ENCODE measurements around the gene TANGO6.
"Not testable (repeated sequence)": the region's sequence is repeated elsewhere in the genome, so short reads cannot be mapped to it uniquely, and the experiment has no call there.

The TANGO6 gene

GRCh38 chr16:68843482-68844210 lies at the start of gene TANGO6:
Gene TANGO6, plus strand, starts transcription at chr16:68843531. Its CDS starts 87 bp downstream, at chr16:68843618.
- peak; percentile 95 for DNase-seq

- no peak for DNase-seq
These were observed 44.9 kb upstream of the TANGO6 start for GRCh38 chr16:68798398-68798797.

GRCh38 chr16:68800257-68800875 lies 43.0 kb upstream of the TANGO6 start:
- DNase-seq: peak; percentile 28

- no peak for DNase-seq
These were observed 41.1 kb upstream of the TANGO6 start for GRCh38 chr16:68802190-68802589.

DNA sequence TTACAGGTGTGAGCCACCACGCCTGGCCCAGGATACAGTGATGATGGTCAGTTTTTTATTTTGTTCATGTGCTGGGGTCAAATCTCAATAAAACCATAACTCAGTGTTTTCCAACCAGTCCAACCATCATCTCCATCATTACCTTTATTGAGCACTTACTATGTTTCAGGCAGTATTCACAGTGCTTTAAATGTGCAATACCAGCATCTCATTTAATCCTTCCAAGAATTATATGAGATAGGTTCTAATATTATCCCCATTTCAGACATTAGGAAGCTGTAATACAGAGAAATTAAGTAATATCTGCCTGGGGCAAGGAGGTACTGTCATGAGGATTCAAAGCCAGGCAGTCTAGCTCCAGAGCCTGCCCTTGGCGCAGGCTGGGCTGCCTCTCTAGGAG lies 36.9 kb upstream of the TANGO6 start:
- no peak for DNase-seq

DNA sequence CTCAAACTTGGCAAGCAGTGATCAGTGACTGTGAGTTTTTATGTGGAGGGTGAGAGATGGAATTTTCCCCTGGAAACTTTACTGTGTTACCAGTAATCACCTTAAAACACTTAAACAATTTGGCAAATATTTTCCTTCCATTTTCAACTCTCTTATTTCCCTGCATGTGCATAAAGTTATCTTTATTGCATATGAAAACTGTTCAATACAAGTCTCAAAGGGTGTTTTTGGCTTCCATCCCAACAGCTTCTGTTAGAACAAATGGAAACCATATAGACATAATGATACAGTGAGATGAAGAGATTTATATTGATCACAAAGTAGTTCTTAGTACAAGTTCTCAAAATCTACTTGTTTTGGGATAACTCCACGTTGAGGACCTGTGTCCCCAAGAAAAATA lies 36.4 kb upstream of the TANGO6 start:
- DNase-seq: no peak

GRCh38 chr16:68814516-68814915 lies 28.8 kb upstream of the TANGO6 start:
- DNase-seq: no peak

DNA sequence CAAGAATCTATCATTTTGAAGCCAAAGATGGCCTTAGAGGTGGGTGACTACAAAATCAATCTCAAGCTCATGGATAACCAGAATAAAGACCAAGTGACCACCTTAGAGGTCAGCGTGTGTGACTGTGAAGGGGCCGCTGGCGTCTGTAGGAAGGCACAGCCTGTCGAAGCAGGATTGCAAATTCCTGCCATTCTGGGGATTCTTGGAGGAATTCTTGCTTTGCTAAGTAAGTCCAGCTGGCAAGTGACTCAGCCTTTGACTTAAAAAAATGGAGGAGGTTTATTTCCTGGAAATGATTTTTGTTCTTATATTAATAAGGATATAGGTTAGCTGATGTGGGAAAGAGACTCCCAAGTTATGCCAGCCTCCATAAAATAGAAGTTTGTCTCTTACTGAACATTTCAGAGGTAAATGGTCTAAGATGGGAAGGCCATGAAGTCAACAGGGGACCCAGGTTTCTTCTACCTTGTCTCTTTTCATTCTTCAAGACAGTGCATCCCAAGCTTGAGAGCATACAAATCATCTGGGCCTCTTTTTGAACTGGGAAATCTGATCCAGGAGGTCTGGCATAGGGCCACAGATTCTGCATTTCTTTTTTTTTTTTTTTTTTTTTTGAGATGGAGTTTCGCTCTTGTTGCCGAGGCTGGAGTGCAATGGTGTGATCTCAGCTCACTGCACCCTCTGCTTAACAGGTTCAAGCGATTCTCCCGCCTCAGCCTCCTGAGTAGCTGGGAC lies 19.8 kb upstream of the TANGO6 start:
- no peak for DNase-seq

GRCh38 chr16:68825427-68825826 lies 17.9 kb upstream of the TANGO6 start:
- DNase-seq: no peak

DNA sequence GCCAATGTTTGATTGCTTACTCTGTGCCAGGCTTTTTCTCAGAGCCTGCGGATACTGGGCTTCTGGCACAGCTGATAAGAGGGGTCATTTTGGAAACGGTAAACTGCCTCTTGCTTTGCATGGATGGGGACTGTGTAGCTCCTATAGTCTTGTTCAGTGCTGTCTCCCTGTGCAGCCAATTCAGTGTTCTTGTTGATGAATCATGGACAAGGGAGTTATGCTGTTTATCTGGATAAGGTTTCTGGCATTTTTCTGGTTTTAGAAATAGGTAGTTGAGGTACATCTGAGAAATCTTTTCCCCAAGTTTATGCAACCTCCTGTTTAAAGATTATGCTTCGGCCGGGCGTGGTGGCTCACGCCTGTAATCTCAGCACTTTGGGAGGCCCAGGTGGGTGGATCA lies 16.7 kb upstream of the TANGO6 start:
- no peak for DNase-seq

DNA sequence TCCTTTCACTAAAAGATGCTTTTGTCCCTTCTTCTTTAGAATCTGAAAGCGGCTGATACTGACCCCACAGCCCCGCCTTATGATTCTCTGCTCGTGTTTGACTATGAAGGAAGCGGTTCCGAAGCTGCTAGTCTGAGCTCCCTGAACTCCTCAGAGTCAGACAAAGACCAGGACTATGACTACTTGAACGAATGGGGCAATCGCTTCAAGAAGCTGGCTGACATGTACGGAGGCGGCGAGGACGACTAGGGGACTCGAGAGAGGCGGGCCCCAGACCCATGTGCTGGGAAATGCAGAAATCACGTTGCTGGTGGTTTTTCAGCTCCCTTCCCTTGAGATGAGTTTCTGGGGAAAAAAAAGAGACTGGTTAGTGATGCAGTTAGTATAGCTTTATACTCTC lies 10.1 kb upstream of the TANGO6 start:
- no peak for DNase-seq

GRCh38 chr16:68834550-68834949 lies 8.8 kb upstream of the TANGO6 start:
- no peak for DNase-seq

DNA sequence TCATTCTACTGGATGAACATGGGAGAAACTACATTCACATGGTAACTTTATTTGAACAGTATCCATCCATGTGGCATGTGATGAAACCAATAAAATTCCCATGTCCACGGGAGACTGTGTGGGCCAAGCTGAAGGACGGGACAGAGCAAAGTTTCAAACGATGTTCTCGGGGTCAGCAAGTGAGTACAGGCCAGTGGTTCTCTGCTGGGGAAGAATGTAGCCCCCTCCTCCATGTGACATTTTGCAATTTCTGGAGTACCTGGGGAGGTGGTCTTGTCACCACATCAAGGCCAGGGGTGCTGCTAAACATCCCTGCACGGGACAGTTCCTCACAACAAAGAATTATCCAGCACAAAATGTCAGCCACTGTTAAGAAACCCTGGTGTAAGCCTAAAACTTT lies 7.4 kb upstream of the TANGO6 start:
- no peak for DNase-seq

- DNase-seq: no peak
These were observed 3.5 kb upstream of the TANGO6 start for GRCh38 chr16:68839831-68840230.

GRCh38 chr16:68842964-68843481 lies 308 bp upstream of the TANGO6 start:
- DNase-seq: not testable (repeated sequence)

DNA sequence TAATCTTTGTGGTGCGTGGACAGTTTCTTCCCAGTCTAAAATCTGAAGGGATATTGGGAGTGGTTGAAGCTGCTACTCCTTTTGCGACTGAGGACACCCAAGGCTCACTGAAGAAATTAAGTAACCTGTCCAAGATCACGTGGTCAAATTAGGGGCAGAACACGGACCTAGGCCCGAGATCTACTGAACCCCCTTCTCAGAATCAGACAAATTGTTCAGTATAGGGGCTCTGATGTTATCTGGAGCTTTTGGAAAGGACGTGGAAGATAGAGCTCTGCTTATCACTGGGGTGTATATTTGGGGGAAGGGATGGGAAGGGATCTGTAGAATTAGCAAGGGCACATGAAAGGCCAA lies 857 bp downstream of the TANGO6 start:
- DNase-seq: no peak

DNA sequence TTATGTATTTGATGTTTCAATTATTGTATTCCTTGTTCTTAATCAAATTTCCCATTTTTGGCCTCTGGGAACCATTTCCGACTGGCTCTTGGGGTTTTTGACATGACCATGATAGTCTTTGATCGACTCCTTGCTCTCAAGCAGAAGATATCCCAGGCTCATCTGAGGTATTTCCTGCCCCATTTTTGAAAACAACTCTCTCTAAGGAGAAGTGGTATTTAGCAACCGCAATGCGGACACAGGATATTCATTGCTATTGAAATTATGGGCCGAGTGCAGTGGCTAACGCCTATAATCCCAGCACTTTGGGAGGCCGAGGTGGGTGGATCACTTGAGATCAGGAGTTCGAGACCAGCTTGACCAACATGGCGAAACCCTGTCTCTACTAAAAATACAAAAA lies 5.5 kb downstream of the TANGO6 start:
- no peak for DNase-seq

- DNase-seq: no peak
These were observed 7.2 kb downstream of the TANGO6 start for GRCh38 chr16:68850481-68850880.

DNA sequence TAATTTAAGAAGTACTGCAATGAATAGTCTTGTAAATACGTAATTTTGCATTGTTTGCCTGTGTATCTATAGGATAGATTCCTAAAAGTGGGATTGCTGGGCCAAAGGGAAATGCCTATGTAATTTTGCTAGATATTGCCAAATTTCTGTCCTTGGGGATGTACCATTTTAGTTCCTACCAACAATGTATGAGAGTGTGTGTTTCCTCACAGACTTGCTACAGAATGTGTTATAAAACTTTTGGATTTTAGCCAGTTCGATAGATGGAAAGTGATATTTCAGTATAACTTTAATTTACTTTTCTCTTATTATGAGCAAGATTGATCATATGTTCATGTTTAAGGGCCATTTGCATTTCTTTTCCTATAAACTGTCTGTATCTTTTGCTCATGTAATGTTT lies 8.3 kb downstream of the TANGO6 start:
- DNase-seq: no peak

GRCh38 chr16:68857479-68857878 lies 14.1 kb downstream of the TANGO6 start:
- no peak for DNase-seq

DNA sequence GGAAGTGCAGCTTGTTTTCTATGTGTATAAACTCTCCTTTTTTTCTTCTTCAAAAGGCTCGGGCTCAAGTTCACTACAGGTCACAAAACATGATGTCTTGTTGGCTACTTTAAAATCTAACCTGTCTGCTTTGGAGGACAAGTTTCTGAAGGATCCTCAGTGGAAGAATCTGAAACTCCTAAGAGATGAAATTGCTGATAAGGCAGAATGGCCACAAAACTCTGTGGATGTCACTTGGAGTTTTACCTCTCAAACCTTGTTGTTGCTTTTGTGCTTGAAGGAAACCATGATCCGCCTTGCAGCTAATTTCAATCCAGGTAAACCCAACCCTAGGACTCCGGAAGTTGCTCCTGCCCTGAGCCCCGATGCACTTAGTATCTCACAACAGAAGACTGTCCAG lies 16.5 kb downstream of the TANGO6 start:
- no peak for DNase-seq

- DNase-seq: no peak
These were observed 17.9 kb downstream of the TANGO6 start for GRCh38 chr16:68860978-68861892.

DNA sequence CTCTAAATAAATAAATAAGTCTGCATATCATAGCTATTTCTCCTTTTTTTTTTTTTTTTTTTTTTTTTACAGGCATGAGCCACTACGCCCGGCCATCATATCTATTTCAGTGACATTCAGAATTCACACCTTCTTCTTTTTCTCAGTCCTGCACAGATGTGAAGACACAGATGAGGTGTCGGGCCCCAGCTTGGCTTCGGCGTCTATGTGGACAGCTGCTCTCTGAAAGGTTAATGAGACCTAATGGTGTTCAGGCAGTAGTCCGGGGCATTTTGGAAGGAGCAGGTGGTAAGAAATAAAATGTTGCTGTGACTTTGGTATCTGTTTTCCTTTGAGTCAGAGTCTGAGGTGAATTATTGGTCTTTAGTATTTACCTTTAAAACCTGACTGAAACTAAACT lies 23.6 kb downstream of the TANGO6 start:
- no peak for DNase-seq

Measured in stimulated activated CD4-positive, alpha-beta T cell treated with anti-CD3 and anti-CD28 coated beads, Interleukin-4, amount 100 ng/mL, for 1 hour (primary cell).